Measurements from ENCODE around the gene PLCD3.

- TF ChIP-seq, protein P1, sequence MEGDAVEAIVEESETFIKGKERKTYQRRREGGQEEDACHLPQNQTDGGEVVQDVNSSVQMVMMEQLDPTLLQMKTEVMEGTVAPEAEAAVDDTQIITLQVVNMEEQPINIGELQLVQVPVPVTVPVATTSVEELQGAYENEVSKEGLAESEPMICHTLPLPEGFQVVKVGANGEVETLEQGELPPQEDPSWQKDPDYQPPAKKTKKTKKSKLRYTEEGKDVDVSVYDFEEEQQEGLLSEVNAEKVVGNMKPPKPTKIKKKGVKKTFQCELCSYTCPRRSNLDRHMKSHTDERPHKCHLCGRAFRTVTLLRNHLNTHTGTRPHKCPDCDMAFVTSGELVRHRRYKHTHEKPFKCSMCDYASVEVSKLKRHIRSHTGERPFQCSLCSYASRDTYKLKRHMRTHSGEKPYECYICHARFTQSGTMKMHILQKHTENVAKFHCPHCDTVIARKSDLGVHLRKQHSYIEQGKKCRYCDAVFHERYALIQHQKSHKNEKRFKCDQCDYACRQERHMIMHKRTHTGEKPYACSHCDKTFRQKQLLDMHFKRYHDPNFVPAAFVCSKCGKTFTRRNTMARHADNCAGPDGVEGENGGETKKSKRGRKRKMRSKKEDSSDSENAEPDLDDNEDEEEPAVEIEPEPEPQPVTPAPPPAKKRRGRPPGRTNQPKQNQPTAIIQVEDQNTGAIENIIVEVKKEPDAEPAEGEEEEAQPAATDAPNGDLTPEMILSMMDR (IDR thresholded peaks at IDR 0.05 in 4 of 5, conservative IDR thresholded peaks at IDR 0.05 in 1 of 5), result no peak
- TF ChIP-seq POLR2A (IDR thresholded peaks at IDR 0.05), result no peak
Observed at GRCh38 chr17:45138911-45139532, 6.7 kb upstream of the PLCD3 start.

All from gastrocnemius medialis (tissue), 4 donors.